K562 (cell line): ENCODE data around the gene KNSTRN. TPM values are rescaled to one million over a fixed set of nuclear protein-coding genes. Genes with fewer than 3 reads are reported as not detected.

Experiments used
- CREB3L1 ChIP-seq: fragments of 450-650 bp; IDR thresholded peaks from 2 replicates; pipeline ENCODE4 v1.6.1; 2014; ENCODE audit warnings: low read depth, mild to moderate bottlenecking, moderate library complexity, borderline replicate concordance
- MGA ChIP-seq: fragments of 450-650 bp; IDR thresholded peaks from 2 replicates; pipeline ENCODE4 v1.6.1; 2016; ENCODE audit warnings: mild to moderate bottlenecking, moderate library complexity
- RBM17 ChIP-seq: fragments of 200-400 bp; formaldehyde crosslinking; IDR thresholded peaks from 2 replicates; pipeline ENCODE4 v1.6.1; 2017; ENCODE audit warnings: low read depth, mild to moderate bottlenecking, low read length, borderline replicate concordance
- RREB1 ChIP-seq: fragments of 250-450 bp; sonication (Bioruptor Pico); IDR thresholded peaks from 2 replicates; pipeline ENCODE4 v1.4.0; 2020
- TRIM24 ChIP-seq, 2 experiments: fragments of 450-650 bp; IDR thresholded peaks; 2 replicates each; pipeline ENCODE4 v1.6.1; 2016
- polyA plus RNA-seq, 8 experiments: library from polyadenylated mRNA; depleted of rRNA in 4 of 8; stranded (reverse) in 5 of 8; unstranded in 3 of 8; fragments of >200 nt; fragmentation: Nextera tagmentation in 2 of 8; fragmentation: Illumina TruSeq in 1 of 8; extraction: Ambion mirVana in 2 of 8; extraction: Trizol in 1 of 8; gene quantifications; 2 replicates each; pipeline versions ENCODE4 v1.2.1 to v1.2.3, GENCODE V29; 2011 to 2014; ENCODE audit warnings: inconsistent platforms in 1 of 8, missing spikeins in 1 of 8
- total RNA-seq, 7 experiments: library from RNA; depleted of rRNA in 6 of 7; stranded (reverse); fragments of >200 nt in 6 of 7; fragmentation: Illumina TruSeq in 2 of 7; extraction: Trizol in 2 of 7; gene quantifications; 2 replicates each; pipeline versions ENCODE4 v1.2.1 to v1.2.3, GENCODE V29; 2011 to 2021; ENCODE audit warnings: low replicate concordance in 1 of 7

Gene KNSTRN
- total and polyA plus RNA-seq, 9 of the 15 experiments (the other 6 are each of a cell fraction or from before 2014, with no cell fraction given), result 48.7 to 88.2 (median 66.3) TPM

GRCh38 chr15:40357723-40358470 is 24.6 kb upstream of the KNSTRN start, which contains the start of gene DISP2 (continued):
- TF ChIP-seq CREB3L1 (no peak), MGA (peak; percentile 63; the same call in 1 of the 2 replicates), RBM17 (no peak), RREB1 (CRISPR knock-in tag) (no peak), TRIM24 (IDR thresholded peaks at IDR 0.05) (no peak)
